ENCODE measurements around the gene ARHGAP26.
A peak's percentile ranks its signal among the peaks of the same experiment; 100 is the strongest.

ARHGAP26 gene

GRCh38 chr5:143236682-143237081, 466.5 kb downstream of the ARHGAP26 start:
- no peak for DNase-seq

GRCh38 chr5:143237664-143238063, 467.5 kb downstream of the ARHGAP26 start:
- DNase-seq: no peak

GRCh38 chr5:143238620-143239019, 468.4 kb downstream of the ARHGAP26 start:
- no peak for DNase-seq

- DNase-seq: no peak
These were observed 469.8 kb downstream of the ARHGAP26 start for GRCh38 chr5:143239882-143240518.

GRCh38 chr5:143241892-143242291, 471.7 kb downstream of the ARHGAP26 start:
- no peak for DNase-seq

GRCh38 chr5:143243103-143243502, 472.9 kb downstream of the ARHGAP26 start:
- no peak for DNase-seq

GRCh38 chr5:143244000-143244736, 474.0 kb downstream of the ARHGAP26 start:
- DNase-seq: no peak

GRCh38 chr5:143244990-143245389, 474.8 kb downstream of the ARHGAP26 start:
- DNase-seq: no peak

GRCh38 chr5:143245929-143246561, 475.9 kb downstream of the ARHGAP26 start:
- DNase-seq: no peak

GRCh38 chr5:143247134-143247815, 477.1 kb downstream of the ARHGAP26 start:
- DNase-seq: no peak

- DNase-seq: no peak
These were observed 478.2 kb downstream of the ARHGAP26 start for GRCh38 chr5:143248391-143248790.

- DNase-seq: no peak
These were observed 478.8 kb downstream of the ARHGAP26 start for GRCh38 chr5:143248822-143249579.

- DNase-seq: no peak
These were observed 479.7 kb downstream of the ARHGAP26 start for GRCh38 chr5:143249851-143250250.

GRCh38 chr5:143251190-143251589, 481.0 kb downstream of the ARHGAP26 start:
- no peak for DNase-seq

- DNase-seq: no peak
These were observed 481.8 kb downstream of the ARHGAP26 start for GRCh38 chr5:143251946-143252345.

- DNase-seq: no peak
These were observed 484.6 kb downstream of the ARHGAP26 start for GRCh38 chr5:143254819-143255218.

- no peak for DNase-seq
These were observed 488.5 kb downstream of the ARHGAP26 start for GRCh38 chr5:143258559-143259253.

- no peak for DNase-seq
These were observed 489.1 kb downstream of the ARHGAP26 start for GRCh38 chr5:143259254-143259605.

- peak; percentile 31 for DNase-seq
These were observed 491.7 kb downstream of the ARHGAP26 start for GRCh38 chr5:143261748-143262392.

- DNase-seq: no peak
These were observed 492.4 kb downstream of the ARHGAP26 start for GRCh38 chr5:143262393-143263174.

Data from stimulated activated CD4-positive, alpha-beta T cell treated with anti-CD3 and anti-CD28 coated beads, Interleukin-4, amount 100 ng/mL, for 24 hours (primary cell).